ENCODE data around the gene KRT7.

- no peak for TF ChIP-seq CTCF (IDR thresholded peaks at IDR 0.05; ENCODE audit: low read length)
- TF ChIP-seq EZH2 (IDR thresholded peaks at IDR 0.05; ENCODE audit: borderline replicate concordance, low read length): no peak
Observed at GRCh38 chr12:52188658-52189057, 44.4 kb upstream of the KRT7 start.

Measured in OCI-LY1 (cell line).